Measurements from ENCODE around the gene TBL1XR1. TPM values are rescaled to one million over a fixed set of nuclear protein-coding genes. Genes with fewer than 3 reads are reported as not detected.

The TBL1XR1 gene
- total RNA-seq, 1 donor from 2014 or later, result 156 TPM

- Histone ChIP-seq H3K27ac (no peak overlapping the region), H3K4me1 (no peaks in the 10 kb centered on the region), H3K36me3 (no peaks in the 10 kb centered on the region), H3K27me3 (no peaks in the 10 kb centered on the region), H3K4me3 (no peak overlapping the region), H3K9me3 (no peaks in the 10 kb centered on the region)
- no peak for TF ChIP-seq CTCF (IDR thresholded peaks at IDR 0.05)
- DNase-seq (no peak), ATAC-seq (no peak)
- intact Hi-C loops (cut with DNase I), result no loop called here
Observed at GRCh38 chr3:176977331-176977730, 220.0 kb downstream of the TBL1XR1 start.

- Histone ChIP-seq H3K9me3 (no peaks in the 10 kb centered on the region), H3K27ac (no peak overlapping the region), H3K4me1 (no peaks in the 10 kb centered on the region), H3K36me3 (no peaks in the 10 kb centered on the region), H3K27me3 (no peaks in the 10 kb centered on the region), H3K4me3 (no peak overlapping the region)
- DNase-seq, result no peak
- intact Hi-C loops (cut with DNase I), result no loop called here
- no peak for ATAC-seq
- TF ChIP-seq CTCF (IDR thresholded peaks at IDR 0.05), result no peak
Observed at GRCh38 chr3:176976586-176976985, 220.7 kb downstream of the TBL1XR1 start.

- no peak for TF ChIP-seq CTCF (IDR thresholded peaks at IDR 0.05)
- intact Hi-C loops (cut with DNase I), result no loop called here
- Histone ChIP-seq H3K4me1 (peaks cover 2% of the 10 kb centered on the region), H3K9me3 (no peaks in the 10 kb centered on the region), H3K4me3 (no peak overlapping the region), H3K27me3 (no peaks in the 10 kb centered on the region), H3K36me3 (no peaks in the 10 kb centered on the region), H3K27ac (no peak overlapping the region)
- ATAC-seq (no peak), DNase-seq (no peak)
Observed at GRCh38 chr3:176974279-176974678, 223.0 kb downstream of the TBL1XR1 start.

- DNase-seq (no peak), ATAC-seq (no peak)
- Histone ChIP-seq H3K27me3 (no peaks in the 10 kb centered on the region), H3K27ac (no peak overlapping the region), H3K9me3 (no peaks in the 10 kb centered on the region), H3K36me3 (no peaks in the 10 kb centered on the region), H3K4me1 (peaks cover 6% of the 10 kb centered on the region), H3K4me3 (no peak overlapping the region)
- intact Hi-C loops (cut with DNase I), result no loop called here
- no peak for TF ChIP-seq CTCF (IDR thresholded peaks at IDR 0.05)
Observed at GRCh38 chr3:176971613-176972174, 225.6 kb downstream of the TBL1XR1 start.

- no peaks in the 10 kb centered on the region for H3K36me3 ChIP-seq
- DNase-seq (no peak), ATAC-seq (no peak)
- TF ChIP-seq CTCF (IDR thresholded peaks at IDR 0.05), result no peak
- H3K4me3 ChIP-seq, result no peak overlapping the region
- no peaks in the 10 kb centered on the region for H3K27me3 ChIP-seq
- H3K4me1 ChIP-seq, result peaks cover 6% of the 10 kb centered on the region
- no peaks in the 10 kb centered on the region for H3K9me3 ChIP-seq
- H3K27ac ChIP-seq, result no peak overlapping the region
- intact Hi-C loops (cut with DNase I), result no loop called here
Observed at GRCh38 chr3:176970770-176971169, 226.5 kb downstream of the TBL1XR1 start.

- no peak for ATAC-seq
- Histone ChIP-seq H3K9me3 (no peaks in the 10 kb centered on the region), H3K27me3 (no peaks in the 10 kb centered on the region), H3K4me3 (no peak overlapping the region), H3K36me3 (no peaks in the 10 kb centered on the region), H3K27ac (no peak overlapping the region), H3K4me1 (peaks cover 6% of the 10 kb centered on the region)
- intact Hi-C loops (cut with DNase I), result no loop called here
- TF ChIP-seq CTCF (IDR thresholded peaks at IDR 0.05), result no peak
- no peak for DNase-seq
Observed at GRCh38 chr3:176969506-176969905, 227.8 kb downstream of the TBL1XR1 start.
